Panc1 (cell line): ENCODE data around the gene FBXO22.

Experiments used
- POLR2AphosphoS5 ChIP-seq: IDR thresholded peaks from 2 replicates; pipeline ENCODE4 v1.6.1; 2012; ENCODE audit warnings: mild to moderate bottlenecking, low read depth, low read length, moderate library complexity
- TF ChIP-seq, protein P1 (sequence below): fragments of 450-650 bp; IDR thresholded peaks from 2 replicates; pipeline ENCODE4 v1.5.1; 2017; ENCODE audit warnings: mild to moderate bottlenecking
- TF ChIP-seq, protein P2 (sequence below), 2 experiments: IDR thresholded peaks; 2 replicates each; pipeline ENCODE4 v1.6.1; 2011 to 2012; ENCODE audit warnings: low read depth in 2 of 2, control low read depth in 1 of 2, low read length in 1 of 2, mild to moderate bottlenecking in 1 of 2, moderate library complexity in 1 of 2; ENCODE audit not compliant: insufficient read depth in 1 of 2

DNA sequence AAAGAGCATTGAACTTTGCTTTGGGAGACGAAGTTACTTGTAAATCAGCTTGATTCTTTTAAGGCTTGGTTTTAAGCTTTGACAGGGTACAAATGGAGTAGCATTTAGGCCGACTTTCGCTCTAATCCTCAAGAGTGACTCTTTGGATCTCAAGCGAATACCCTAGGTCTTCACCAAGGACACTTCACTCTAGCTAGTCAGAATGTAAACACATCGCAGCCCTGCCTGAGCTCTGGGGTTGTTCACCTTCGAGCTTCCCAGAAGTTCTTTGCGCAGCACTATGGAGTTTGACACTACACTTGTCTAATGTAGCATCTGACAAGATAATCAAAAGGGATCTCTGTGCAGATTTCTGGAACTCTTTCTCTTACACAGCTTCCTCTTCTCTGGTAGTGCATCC is 86.2 kb downstream of the FBXO22 start:
- TF ChIP-seq, protein P1, sequence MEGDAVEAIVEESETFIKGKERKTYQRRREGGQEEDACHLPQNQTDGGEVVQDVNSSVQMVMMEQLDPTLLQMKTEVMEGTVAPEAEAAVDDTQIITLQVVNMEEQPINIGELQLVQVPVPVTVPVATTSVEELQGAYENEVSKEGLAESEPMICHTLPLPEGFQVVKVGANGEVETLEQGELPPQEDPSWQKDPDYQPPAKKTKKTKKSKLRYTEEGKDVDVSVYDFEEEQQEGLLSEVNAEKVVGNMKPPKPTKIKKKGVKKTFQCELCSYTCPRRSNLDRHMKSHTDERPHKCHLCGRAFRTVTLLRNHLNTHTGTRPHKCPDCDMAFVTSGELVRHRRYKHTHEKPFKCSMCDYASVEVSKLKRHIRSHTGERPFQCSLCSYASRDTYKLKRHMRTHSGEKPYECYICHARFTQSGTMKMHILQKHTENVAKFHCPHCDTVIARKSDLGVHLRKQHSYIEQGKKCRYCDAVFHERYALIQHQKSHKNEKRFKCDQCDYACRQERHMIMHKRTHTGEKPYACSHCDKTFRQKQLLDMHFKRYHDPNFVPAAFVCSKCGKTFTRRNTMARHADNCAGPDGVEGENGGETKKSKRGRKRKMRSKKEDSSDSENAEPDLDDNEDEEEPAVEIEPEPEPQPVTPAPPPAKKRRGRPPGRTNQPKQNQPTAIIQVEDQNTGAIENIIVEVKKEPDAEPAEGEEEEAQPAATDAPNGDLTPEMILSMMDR = no peak
- TF ChIP-seq POLR2AphosphoS5 = no peak
- TF ChIP-seq, protein P2, sequence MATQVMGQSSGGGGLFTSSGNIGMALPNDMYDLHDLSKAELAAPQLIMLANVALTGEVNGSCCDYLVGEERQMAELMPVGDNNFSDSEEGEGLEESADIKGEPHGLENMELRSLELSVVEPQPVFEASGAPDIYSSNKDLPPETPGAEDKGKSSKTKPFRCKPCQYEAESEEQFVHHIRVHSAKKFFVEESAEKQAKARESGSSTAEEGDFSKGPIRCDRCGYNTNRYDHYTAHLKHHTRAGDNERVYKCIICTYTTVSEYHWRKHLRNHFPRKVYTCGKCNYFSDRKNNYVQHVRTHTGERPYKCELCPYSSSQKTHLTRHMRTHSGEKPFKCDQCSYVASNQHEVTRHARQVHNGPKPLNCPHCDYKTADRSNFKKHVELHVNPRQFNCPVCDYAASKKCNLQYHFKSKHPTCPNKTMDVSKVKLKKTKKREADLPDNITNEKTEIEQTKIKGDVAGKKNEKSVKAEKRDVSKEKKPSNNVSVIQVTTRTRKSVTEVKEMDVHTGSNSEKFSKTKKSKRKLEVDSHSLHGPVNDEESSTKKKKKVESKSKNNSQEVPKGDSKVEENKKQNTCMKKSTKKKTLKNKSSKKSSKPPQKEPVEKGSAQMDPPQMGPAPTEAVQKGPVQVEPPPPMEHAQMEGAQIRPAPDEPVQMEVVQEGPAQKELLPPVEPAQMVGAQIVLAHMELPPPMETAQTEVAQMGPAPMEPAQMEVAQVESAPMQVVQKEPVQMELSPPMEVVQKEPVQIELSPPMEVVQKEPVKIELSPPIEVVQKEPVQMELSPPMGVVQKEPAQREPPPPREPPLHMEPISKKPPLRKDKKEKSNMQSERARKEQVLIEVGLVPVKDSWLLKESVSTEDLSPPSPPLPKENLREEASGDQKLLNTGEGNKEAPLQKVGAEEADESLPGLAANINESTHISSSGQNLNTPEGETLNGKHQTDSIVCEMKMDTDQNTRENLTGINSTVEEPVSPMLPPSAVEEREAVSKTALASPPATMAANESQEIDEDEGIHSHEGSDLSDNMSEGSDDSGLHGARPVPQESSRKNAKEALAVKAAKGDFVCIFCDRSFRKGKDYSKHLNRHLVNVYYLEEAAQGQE (IDR thresholded peaks at IDR 0.05; ENCODE audit: insufficient read depth in 1 of 2, low read depth in 2 of 2, low read length in 1 of 2) = no peak
